ENCODE data around the gene SHISAL1.

DNA sequence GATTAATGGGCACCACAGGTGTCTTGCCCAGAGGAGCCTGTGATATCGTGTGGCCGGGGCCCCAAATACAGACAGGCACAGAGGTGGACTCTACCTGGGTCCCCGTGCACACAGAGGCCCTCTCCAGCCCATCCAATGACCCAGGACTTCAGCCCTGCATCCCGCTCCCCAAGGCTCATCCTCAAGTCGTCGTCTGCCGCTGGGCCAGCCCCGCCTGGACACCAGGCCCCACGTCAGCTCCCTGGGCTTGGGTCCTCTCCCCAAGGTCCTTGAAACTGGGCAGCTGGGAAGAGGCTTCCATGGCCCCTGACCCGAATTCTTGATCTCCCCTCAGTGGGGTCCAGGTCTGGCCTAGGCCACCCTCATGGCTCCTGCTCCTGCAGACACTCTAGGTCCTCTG is 20.2 kb downstream of the SHISAL1 start:
- TF ChIP-seq, protein P1, sequence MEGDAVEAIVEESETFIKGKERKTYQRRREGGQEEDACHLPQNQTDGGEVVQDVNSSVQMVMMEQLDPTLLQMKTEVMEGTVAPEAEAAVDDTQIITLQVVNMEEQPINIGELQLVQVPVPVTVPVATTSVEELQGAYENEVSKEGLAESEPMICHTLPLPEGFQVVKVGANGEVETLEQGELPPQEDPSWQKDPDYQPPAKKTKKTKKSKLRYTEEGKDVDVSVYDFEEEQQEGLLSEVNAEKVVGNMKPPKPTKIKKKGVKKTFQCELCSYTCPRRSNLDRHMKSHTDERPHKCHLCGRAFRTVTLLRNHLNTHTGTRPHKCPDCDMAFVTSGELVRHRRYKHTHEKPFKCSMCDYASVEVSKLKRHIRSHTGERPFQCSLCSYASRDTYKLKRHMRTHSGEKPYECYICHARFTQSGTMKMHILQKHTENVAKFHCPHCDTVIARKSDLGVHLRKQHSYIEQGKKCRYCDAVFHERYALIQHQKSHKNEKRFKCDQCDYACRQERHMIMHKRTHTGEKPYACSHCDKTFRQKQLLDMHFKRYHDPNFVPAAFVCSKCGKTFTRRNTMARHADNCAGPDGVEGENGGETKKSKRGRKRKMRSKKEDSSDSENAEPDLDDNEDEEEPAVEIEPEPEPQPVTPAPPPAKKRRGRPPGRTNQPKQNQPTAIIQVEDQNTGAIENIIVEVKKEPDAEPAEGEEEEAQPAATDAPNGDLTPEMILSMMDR (conservative IDR thresholded peaks at IDR 0.05 in 1 of 2, IDR thresholded peaks at IDR 0.05 in 1 of 2; ENCODE audit: extremely low read depth in 1 of 2, insufficient read depth in 1 of 2, low read depth in 1 of 2, low read length in 2 of 2) = no peak
- no peak for TF ChIP-seq EZH2 (IDR thresholded peaks at IDR 0.05; ENCODE audit: borderline replicate concordance, low read length)
